GM12878 (cell line): ENCODE results near the gene DDX4. TPM values are rescaled to one million over a fixed set of nuclear protein-coding genes. Genes with fewer than 3 reads are reported as not detected.

Experiments used
- ATAC-seq: fragments of 200-7000 bp; cut with Tn5 transposase; 3 replicates; pipeline ENCODE4 v1.9.1; 2020; ENCODE audit warnings: mild to moderate bottlenecking, moderate library complexity
- BruUV-seq: library from RNA; stranded (reverse); fragments of 400-500 nt; replicated peaks from 2 replicates; lab custom pipeline; 2021; lab: Mats Ljungman, UMichigan
- CTCF ChIA-PET: fragments of 300-600 bp; sonication (Branson Sonifier 250); formaldehyde crosslinking; extraction: SDS; loops from one replicate; lab custom pipeline; 2021; ENCODE audit warnings: inconsistent platforms; lab: Yijun Ruan, JAX
- POLR2A ChIA-PET: fragments of 350-600 bp; formaldehyde crosslinking; extraction: SDS; loops from one replicate; lab custom pipeline; 2021; ENCODE audit warnings: inconsistent platforms; lab: Charles Lee
- RAD21 ChIA-PET: fragments of 300-600 bp; sonication (Branson Sonifier 250); formaldehyde crosslinking; loops from one replicate; lab custom pipeline; 2023; ENCODE audit warnings: antibody characterized with exemption; ENCODE audit not compliant: unreplicated experiment; lab: Charles Lee
- SMC1A ChIA-PET: fragments of 300-600 bp; sonication (Branson Sonifier 250); formaldehyde crosslinking; loops from one replicate; lab custom pipeline; 2023; ENCODE audit not compliant: unreplicated experiment, uncharacterized antibody; lab: Charles Lee
- DNase-seq: peaks from one replicate; pipeline ENCODE4 v3.0.0-alpha.2; 2011; ENCODE audit warnings: low read depth, low spot score
- FAIRE-seq: peaks from 3 replicates; lab custom pipeline; 2011; peaks lifted over from hg19 to GRCh38; lab: Jason Lieb, UNC
- H2AFZ ChIP-seq: 2 replicates; pipeline ENCODE4 v1.6.0; 2011; ENCODE audit warnings: low read depth, low read length, control low read depth; ENCODE audit not compliant: control insufficient read depth
- H3K27ac ChIP-seq: 2 replicates; pipeline ENCODE4 v1.5.1; 2011; ENCODE audit warnings: control low read depth; ENCODE audit not compliant: control insufficient read depth, insufficient read depth
- H3K27me3 ChIP-seq, 2 experiments: replicated peaks in 1 of 2; 2 replicates each; pipeline versions ENCODE4 v1.6.0 to v1.6.1; 2011; ENCODE audit warnings: low read length in 1 of 2; ENCODE audit not compliant: control insufficient read depth in 2 of 2, insufficient read depth in 2 of 2
- H3K36me3 ChIP-seq, 2 experiments: 2 replicates each; pipeline ENCODE4 v1.5.1; 2011; ENCODE audit warnings: low read length in 1 of 2; ENCODE audit not compliant: control insufficient read depth in 2 of 2, insufficient read depth in 2 of 2
- H3K4me1 ChIP-seq: 2 replicates; pipeline ENCODE4 v1.6.1; 2011; ENCODE audit warnings: mild to moderate bottlenecking, low read length, moderate library complexity, mixed read lengths; ENCODE audit not compliant: control insufficient read depth, insufficient read depth
- H3K4me2 ChIP-seq: 2 replicates; pipeline ENCODE4 v1.6.0; 2011; ENCODE audit warnings: control low read depth; ENCODE audit not compliant: control insufficient read depth, insufficient read depth
- H3K4me3 ChIP-seq: fragments of 200-600 bp; sonication (generic); 2 replicates; pipeline ENCODE4 v1.5.1; 2016
- H3K79me2 ChIP-seq: 2 replicates; pipeline ENCODE4 v1.6.0; 2011; ENCODE audit warnings: low read length; ENCODE audit not compliant: control insufficient read depth, insufficient read depth
- H3K9ac ChIP-seq: 2 replicates; pipeline ENCODE4 v1.8.0; 2011; ENCODE audit warnings: low read length, control low read depth, mixed read lengths; ENCODE audit not compliant: control insufficient read depth, insufficient read depth
- H3K9me3 ChIP-seq: replicated peaks from 3 replicates; pipeline ENCODE4 v1.5.1; 2011; ENCODE audit warnings: mild to moderate bottlenecking, low read length; ENCODE audit not compliant: control insufficient read depth, insufficient read depth
- H4K20me1 ChIP-seq: 2 replicates; pipeline ENCODE4 v1.6.0; 2011; ENCODE audit not compliant: control insufficient read depth, insufficient read depth
- ASH2L ChIP-seq: fragments of 300-600, 200-600 bp; sonication (generic); IDR thresholded peaks from 2 replicates; pipeline ENCODE4 v1.6.1; 2017; ENCODE audit warnings: low read depth, mild to moderate bottlenecking, borderline replicate concordance
- CBFB ChIP-seq: IDR thresholded peaks from 2 replicates; pipeline ENCODE4 v1.6.1; 2016; ENCODE audit warnings: antibody characterized with exemption, low read depth
- CREB1 ChIP-seq: IDR thresholded peaks from 2 replicates; pipeline ENCODE4 v1.6.1; 2012; ENCODE audit warnings: low read depth, mild to moderate bottlenecking, inconsistent platforms
- HDAC6 ChIP-seq: fragments of 200-600 bp; sonication (generic); IDR thresholded peaks from one replicate; pipeline ENCODE4 v1.8.0; 2017; ENCODE audit warnings: antibody characterized with exemption; ENCODE audit not compliant: unreplicated experiment
- JUNB ChIP-seq: IDR thresholded peaks from 2 replicates; pipeline ENCODE4 v1.6.1; 2016; ENCODE audit warnings: antibody characterized with exemption, mild to moderate bottlenecking
- MAX ChIP-seq: IDR thresholded peaks from 2 replicates; pipeline ENCODE4 v1.6.1; 2012; ENCODE audit warnings: low read depth, low read length, improper control_type of control experiment
- MYB ChIP-seq: fragments of 150-350 bp; IDR thresholded peaks from 2 replicates; pipeline ENCODE4 v1.6.1; 2014; ENCODE audit warnings: mild to moderate bottlenecking, low read depth, low read length, borderline replicate concordance
- NFIC ChIP-seq: IDR thresholded peaks from 2 replicates; pipeline ENCODE4 v1.6.1; 2012; ENCODE audit warnings: low read depth, mild to moderate bottlenecking, inconsistent platforms, low read length, moderate library complexity
- NFYA ChIP-seq: IDR thresholded peaks from 2 replicates; pipeline ENCODE4 v1.6.1; 2011; ENCODE audit warnings: low read depth, mild to moderate bottlenecking, low read length, improper control_type of control experiment, borderline replicate concordance
- RB1 ChIP-seq: fragments of 450-650 bp; formaldehyde crosslinking; IDR thresholded peaks from 2 replicates; pipeline ENCODE4 v1.6.1; 2017; ENCODE audit warnings: mild to moderate bottlenecking, borderline replicate concordance
- SPI1 ChIP-seq: IDR thresholded peaks from 2 replicates; pipeline ENCODE4 v1.6.1; 2011; ENCODE audit warnings: low read depth, mild to moderate bottlenecking, low read length, moderate library complexity, borderline replicate concordance; ENCODE audit not compliant: insufficient read depth
- STAT3 ChIP-seq: IDR thresholded peaks from 2 replicates; pipeline ENCODE4 v1.6.1; 2011; ENCODE audit warnings: low read depth, low read length, improper control_type of control experiment
- SUZ12 ChIP-seq: fragments of 200-600 bp; sonication (generic); IDR thresholded peaks from one replicate; pipeline ENCODE4 v1.6.1; 2018; ENCODE audit warnings: antibody characterized with exemption, mild to moderate bottlenecking; ENCODE audit not compliant: unreplicated experiment
- TBL1XR1 ChIP-seq: IDR thresholded peaks from 2 replicates; pipeline ENCODE4 v1.6.1; 2012; ENCODE audit warnings: low read depth, low read length, improper control_type of control experiment
- YBX1 ChIP-seq: fragments of 450-650 bp; IDR thresholded peaks from 2 replicates; pipeline ENCODE4 v1.6.1; 2016; ENCODE audit warnings: antibody characterized with exemption
- ZNF217 ChIP-seq: fragments of 450-650 bp; IDR thresholded peaks from 2 replicates; pipeline ENCODE4 v1.6.1; 2017; ENCODE audit warnings: antibody characterized with exemption, mild to moderate bottlenecking
- WGBS: methylation state at CpG from one replicate; pipeline ENCODE4 v1.1.6; 2016; ENCODE audit warnings: low lambda C conversion rate; ENCODE audit not compliant: insufficient replicate concordance, insufficient coverage; ENCODE audit errors: missing lambda C conversion rate; 5-methylcytosine and 5-hydroxymethylcytosine counted together
- in situ Hi-C: fragments of 300-500 bp; cut with MboI; formaldehyde crosslinking; loops from 9 replicates; pipeline ENCODE4 v1.14.3; 2018; ENCODE audit warnings: mixed read lengths
- intact Hi-C: fragments of 100-400 bp; cut with micrococcal nuclease; formaldehyde crosslinking; loops from one replicate; pipeline ENCODE4 v1.14.2; 2022; ENCODE audit not compliant: unreplicated experiment
- polyA plus RNA-seq, 11 experiments: library from polyadenylated mRNA; depleted of rRNA in 4 of 11; unstranded in 6 of 11; stranded (reverse) in 5 of 11; fragments of >200 nt; fragmentation: Nextera tagmentation in 4 of 11; fragmentation: Illumina TruSeq in 1 of 11; extraction: Ambion mirVana in 4 of 11; extraction: Trizol in 1 of 11; gene quantifications; 1 replicate in 1 of 11; 2 replicates in 10 of 11; pipeline versions ENCODE4 v1.2.1 to v1.2.3, GENCODE V29; 2011 to 2016; ENCODE audit warnings: inconsistent platforms in 2 of 11, missing spikeins in 2 of 11, low read depth in 1 of 11
- total RNA-seq, 4 experiments: library from RNA; depleted of rRNA in 3 of 4; stranded (reverse); fragments of >200 nt in 3 of 4; fragmentation: Illumina TruSeq in 1 of 4; extraction: Trizol in 1 of 4; gene quantifications; 2 replicates each; pipeline versions ENCODE4 v1.2.1 to v1.2.3, GENCODE V29; 2013 to 2021

DDX4 gene
- total and polyA plus RNA-seq, 10 of the 15 experiments (the other 5 are each of a cell fraction or from before 2014, with no cell fraction given): 0.05 to 0.36 (median 0.09) TPM; not detected in 4

DNA sequence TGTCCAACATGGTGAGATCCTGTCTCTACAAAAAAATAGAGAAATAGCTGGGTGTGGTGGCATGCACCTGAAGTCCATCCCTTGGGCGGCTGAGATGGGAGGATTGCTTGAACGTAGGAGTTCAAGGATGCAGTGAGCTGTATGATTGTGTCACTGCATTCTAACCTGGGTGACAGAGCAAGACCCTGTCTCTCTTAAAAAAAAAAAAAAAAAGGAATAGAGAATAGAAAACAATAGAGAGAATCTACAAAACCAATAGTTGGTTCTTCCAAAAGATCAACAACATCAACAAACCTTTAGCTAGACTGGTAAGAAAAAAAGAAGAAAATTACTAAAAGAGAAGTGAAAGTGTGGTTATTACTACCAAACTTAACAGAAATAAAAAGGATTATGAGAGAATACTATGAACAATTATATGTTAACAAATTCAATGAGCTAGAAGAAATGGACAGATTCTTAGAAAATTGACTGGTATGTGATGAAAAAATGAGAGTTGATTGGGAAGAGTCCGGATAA, 17.6 kb upstream of the DDX4 start:
- ChIA-PET CTCF (interaction anchor here (0.6 to 1.7 kb wide), 5 partner anchors 10 to 190 kb away, joined by 3 to 6 read pairs (median 3); no protein-coding TSS in a partner anchor), SMC1A (interaction anchor here (0.6 to 1.3 kb wide), 5 partner anchors 16 to 794 kb away, joined by 3 to 4 read pairs (median 3); no protein-coding TSS in a partner anchor), RAD21 (interaction anchor here (0.6 to 0.9 kb wide), 3 partner anchors 28 to 215 kb away, joined by 3 read pairs; no protein-coding TSS in a partner anchor), POLR2A (interaction anchor here (0.6 to 1.0 kb wide), 5 partner anchors 9 to 605 kb away, joined by 3 to 4 read pairs (median 4); partner anchors contain the start of gene SLC38A9)
- Histone ChIP-seq H3K27ac (no peak overlapping the region), H3K9me3 (no peaks in the 10 kb centered on the region), H2AFZ (no peak overlapping the region), H3K9ac (no peak overlapping the region), H3K4me2 (no peak overlapping the region), H3K36me3 (no peaks in the 10 kb centered on the region), H3K4me1 (no peaks in the 10 kb centered on the region), H3K4me3 (no peak overlapping the region), H3K27me3 (no peaks in the 10 kb centered on the region), H3K79me2 (no peaks in the 10 kb centered on the region), H4K20me1 (no peaks in the 10 kb centered on the region)
- DNase-seq (no peak), FAIRE-seq (peak; percentile 35), ATAC-seq (peak; percentile 56)
- no TSS peak for BruUV-seq
- WGBS: 57% methylated on average over 3 of the region's 3 CpGs
- TF ChIP-seq ZNF217 (no peak), STAT3 (no peak), RB1 (no peak), SPI1 (peak; percentile 56; the same call in 1 of the 2 replicates), JUNB (peak; percentile 47; the same call in 1 of the 2 replicates)
- intact Hi-C loops (no loop called here), in situ Hi-C loops (no loop called here)

- no peak for ATAC-seq
- Histone ChIP-seq H3K9me3 (no peaks in the 10 kb centered on the region), H3K27ac (no peak overlapping the region), H3K79me2 (no peaks in the 10 kb centered on the region), H3K36me3 (no peaks in the 10 kb centered on the region), H2AFZ (no peak overlapping the region), H3K4me3 (no peak overlapping the region), H3K9ac (no peak overlapping the region), H3K27me3 (no peaks in the 10 kb centered on the region), H3K4me1 (no peaks in the 10 kb centered on the region), H3K4me2 (no peak overlapping the region), H4K20me1 (no peaks in the 10 kb centered on the region)
- ChIA-PET SMC1A (no interaction called here), RAD21 (no interaction called here), POLR2A (no interaction called here), CTCF (no interaction called here)
- in situ Hi-C loops: no loop called here
- FAIRE-seq: no peak
- 11% methylated on average over 4 of the region's 4 CpGs for WGBS
- BruUV-seq: no TSS peak
- DNase-seq: no peak
- intact Hi-C loops: no loop called here
- TF ChIP-seq TBL1XR1 (no peak), NFYA (no peak), MYB (no peak), YBX1 (no peak), HDAC6 (no peak), ASH2L (no peak), SUZ12 (no peak), CREB1 (no peak), CBFB (no peak), MAX (no peak), NFIC (no peak)
Observed at GRCh38 chr5:55724281-55724680, 13.6 kb upstream of the DDX4 start.
